Measurements from ENCODE around the gene OSCAR.

The OSCAR gene

GRCh38 chr19:54141356-54141755 lies 40.8 kb upstream of the OSCAR start:
- Histone ChIP-seq H3K27ac (no peak overlapping the region), H3K4me3 (no peak overlapping the region)
- DNase-seq (ENCODE audit: low spot score), result no peak
- TF ChIP-seq CTCF (IDR thresholded peaks at IDR 0.05), result no peak

- Histone ChIP-seq H3K27ac (peak overlapping the region; percentile 97 to 99), H3K4me3 (peak overlapping the region; percentile 97)
- TF ChIP-seq CTCF (IDR thresholded peaks at IDR 0.05), result no peak
- DNase-seq (ENCODE audit: low spot score), result no peak
Observed at GRCh38 chr19:54138489-54139256, 38.1 kb upstream of the OSCAR start.

GRCh38 chr19:54137699-54138488 lies 37.3 kb upstream of the OSCAR start, which contains the start of gene CNOT3:
Gene CNOT3, plus strand, starts transcription at chr19:54137762. Its CDS starts 5,217 bp downstream, at chr19:54142979.
- no peak for DNase-seq (ENCODE audit: low spot score)
- Histone ChIP-seq H3K4me3 (peak within 1 kb of the TSS; percentile 97), H3K27ac (peak within 1 kb of the TSS; percentile 97 to 99)
- no peak for TF ChIP-seq CTCF (IDR thresholded peaks at IDR 0.05)

GRCh38 chr19:54136864-54137698 lies 36.5 kb upstream of the OSCAR start:
- peak overlapping the region; percentile 97 to 99 for H3K27ac ChIP-seq
- TF ChIP-seq CTCF (IDR thresholded peaks at IDR 0.05), result no peak
- DNase-seq (ENCODE audit: low spot score), result peak; percentile 100

GRCh38 chr19:54136086-54136863 lies 35.7 kb upstream of the OSCAR start:
- no peak for DNase-seq (ENCODE audit: low spot score)
- TF ChIP-seq CTCF (IDR thresholded peaks at IDR 0.05), result no peak
- peak overlapping the region in 1 of 2 donors; percentile 82 for H3K27ac ChIP-seq
- H3K4me3 ChIP-seq, result peak overlapping the region; percentile 72

More at GRCh38 chr19:54136864-54137698, 36.5 kb upstream of the OSCAR start:
- H3K4me3 ChIP-seq, result peak overlapping the region; percentile 97

- no peak overlapping the region for H3K4me3 ChIP-seq
- no peak overlapping the region for H3K27ac ChIP-seq
- no peak for DNase-seq (ENCODE audit: low spot score)
- TF ChIP-seq CTCF (IDR thresholded peaks at IDR 0.05), result no peak
Observed at GRCh38 chr19:54133957-54134590, 33.5 kb upstream of the OSCAR start.
